GM19035 (cell line): Measurements from ENCODE around the gene ENTREP1.
"Not testable (repeated sequence)": the region's sequence is repeated elsewhere in the genome, so short reads cannot be mapped to it uniquely, and the experiment has no call there.

ENCODE experiments used
- ATAC-seq: cut with Tn5 transposase; IDR thresholded peaks from one replicate; pipeline ENCODE4 v1.9.1; 2021; ENCODE audit not compliant: unreplicated experiment

Gene ENTREP1

DNA sequence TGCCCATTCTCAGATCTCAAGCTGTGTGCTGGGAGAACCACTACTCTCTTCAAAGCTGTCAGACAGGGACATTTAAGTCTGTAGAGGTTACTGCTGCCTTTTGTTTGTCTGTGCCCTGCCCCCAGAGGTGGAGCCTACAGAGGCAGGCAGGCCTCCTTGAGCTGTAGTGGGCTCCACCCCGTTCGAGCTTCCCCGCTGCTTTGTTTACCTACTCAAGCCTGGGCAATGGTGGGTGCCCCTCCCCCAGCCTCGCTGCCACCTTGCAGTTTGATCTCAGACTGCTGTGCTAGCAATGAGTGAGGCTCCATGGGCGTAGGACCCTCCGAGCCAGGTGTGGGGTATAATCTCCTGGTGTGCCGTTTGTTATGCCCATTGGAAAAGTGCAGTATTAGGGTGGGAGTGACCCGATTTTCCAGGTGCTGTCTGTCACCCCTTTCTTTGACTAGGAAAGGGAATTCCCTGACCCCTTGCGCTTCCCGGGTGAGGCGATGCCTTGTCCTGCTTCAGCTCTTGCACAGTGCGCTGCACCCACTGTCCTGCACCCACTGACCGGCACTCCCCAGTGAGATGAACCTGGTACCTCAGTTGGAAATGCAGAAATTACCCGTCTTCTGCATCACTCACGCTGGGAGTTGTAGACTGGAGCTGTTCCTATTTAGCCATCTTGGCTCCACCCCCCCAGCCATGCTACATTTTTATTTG lies 115.4 kb downstream of the ENTREP1 start:
- ATAC-seq: not testable (repeated sequence)
